ENCODE data around the gene KIF24.

GRCh38 chr9:34279411-34279810 is 49.7 kb downstream of the KIF24 start:
- no peak for TF ChIP-seq POLR2A (IDR thresholded peaks at IDR 0.05)
- TF ChIP-seq, protein P1, sequence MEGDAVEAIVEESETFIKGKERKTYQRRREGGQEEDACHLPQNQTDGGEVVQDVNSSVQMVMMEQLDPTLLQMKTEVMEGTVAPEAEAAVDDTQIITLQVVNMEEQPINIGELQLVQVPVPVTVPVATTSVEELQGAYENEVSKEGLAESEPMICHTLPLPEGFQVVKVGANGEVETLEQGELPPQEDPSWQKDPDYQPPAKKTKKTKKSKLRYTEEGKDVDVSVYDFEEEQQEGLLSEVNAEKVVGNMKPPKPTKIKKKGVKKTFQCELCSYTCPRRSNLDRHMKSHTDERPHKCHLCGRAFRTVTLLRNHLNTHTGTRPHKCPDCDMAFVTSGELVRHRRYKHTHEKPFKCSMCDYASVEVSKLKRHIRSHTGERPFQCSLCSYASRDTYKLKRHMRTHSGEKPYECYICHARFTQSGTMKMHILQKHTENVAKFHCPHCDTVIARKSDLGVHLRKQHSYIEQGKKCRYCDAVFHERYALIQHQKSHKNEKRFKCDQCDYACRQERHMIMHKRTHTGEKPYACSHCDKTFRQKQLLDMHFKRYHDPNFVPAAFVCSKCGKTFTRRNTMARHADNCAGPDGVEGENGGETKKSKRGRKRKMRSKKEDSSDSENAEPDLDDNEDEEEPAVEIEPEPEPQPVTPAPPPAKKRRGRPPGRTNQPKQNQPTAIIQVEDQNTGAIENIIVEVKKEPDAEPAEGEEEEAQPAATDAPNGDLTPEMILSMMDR (IDR thresholded peaks at IDR 0.05), result no peak
